BJ (cell line): ENCODE data around the gene PTPRCAP. TPM values are rescaled to one million over a fixed set of nuclear protein-coding genes. Genes with fewer than 3 reads are reported as not detected.

Experiments
- CTCF ChIA-PET: fragments of 350-600 bp; formaldehyde crosslinking; extraction: SDS; loops from one replicate; lab custom pipeline; 2021; ENCODE audit warnings: antibody characterized with exemption, inconsistent platforms; lab: Yijun Ruan, JAX
- POLR2A ChIA-PET: fragments of 300-600 bp; sonication (Branson Sonifier 250); formaldehyde crosslinking; extraction: SDS; loops from one replicate; lab custom pipeline; 2021; ENCODE audit warnings: antibody characterized with exemption; lab: Charles Lee
- DNase-seq: peaks from one replicate; pipeline ENCODE4 v3.0.0-alpha.2; 2011; ENCODE audit warnings: low read depth
- H3K27me3 ChIP-seq: 2 replicates; pipeline ENCODE4 v1.6.0; 2011; ENCODE audit warnings: low read length; ENCODE audit not compliant: control insufficient read depth, insufficient read depth
- H3K36me3 ChIP-seq: 2 replicates; pipeline ENCODE4 v1.5.1; 2011; ENCODE audit warnings: low read length; ENCODE audit not compliant: control insufficient read depth, insufficient read depth
- H3K4me3 ChIP-seq: 2 replicates; pipeline ENCODE4 v1.5.1; 2011; ENCODE audit warnings: low read depth, mild to moderate bottlenecking, control low read depth, low read length
- CTCF ChIP-seq: IDR thresholded peaks from 2 replicates; pipeline ENCODE4 v1.5.1; 2011; ENCODE audit warnings: low read depth, mild to moderate bottlenecking, control low read depth, inconsistent platforms, low read length, moderate library complexity; ENCODE audit not compliant: insufficient read depth
- polyA plus RNA-seq: library from polyadenylated mRNA; depleted of rRNA; stranded (reverse); fragments of >200 nt; gene quantifications from 2 replicates; pipeline ENCODE4 v1.2.3, GENCODE V29; 2011

Gene PTPRCAP
- polyA plus RNA-seq, 1 experiment = 0.43 TPM

- ChIA-PET CTCF (interaction anchor here (0.8 to 1.0 kb wide), 2 partner anchors 13 to 21 kb away, joined by 4 read pairs; partner anchors contain the start of gene RPS6KB2), POLR2A (no interaction called here)
Measured at GRCh38 chr11:67406969-67407687, 30.4 kb downstream of the PTPRCAP start.

GRCh38 chr11:67406420-67406968 is 31.0 kb downstream of the PTPRCAP start:
- POLR2A ChIA-PET = no interaction called here
- no peaks in the 10 kb centered on the region for H3K36me3 ChIP-seq
- CTCF ChIA-PET = no interaction called here
- no peak overlapping the region for H3K4me3 ChIP-seq
- no peak for DNase-seq
- no peak for TF ChIP-seq CTCF
- peaks cover 10% of the 10 kb centered on the region for H3K27me3 ChIP-seq

More at GRCh38 chr11:67406969-67407687, 30.4 kb downstream of the PTPRCAP start:
- H3K4me3 ChIP-seq = no peak overlapping the region
- no peaks in the 10 kb centered on the region for H3K36me3 ChIP-seq
- no peak for DNase-seq
- peaks cover 14% of the 10 kb centered on the region for H3K27me3 ChIP-seq
- TF ChIP-seq CTCF = no peak

- ChIA-PET CTCF (no interaction called here), POLR2A (interaction anchor here (0.6 kb wide), 1 partner anchor 352 kb away, joined by 12 read pairs; no protein-coding TSS in a partner anchor)
- Histone ChIP-seq H3K27me3 (peaks cover 8% of the 10 kb centered on the region), H3K36me3 (no peaks in the 10 kb centered on the region), H3K4me3 (no peak overlapping the region)
- TF ChIP-seq CTCF = no peak
- no peak for DNase-seq
Measured at GRCh38 chr11:67405688-67406339, 31.7 kb downstream of the PTPRCAP start.

- POLR2A ChIA-PET = interaction anchor here (0.6 kb wide), 1 partner anchor 351 kb away, joined by 12 read pairs; no protein-coding TSS in a partner anchor
- H3K36me3 ChIP-seq = 0 out of 2 replicates have a peak, but pooled peaks cover 2% of the 10 kb centered on the region
- CTCF ChIA-PET = no interaction called here
- peaks cover 7% of the 10 kb centered on the region for H3K27me3 ChIP-seq
- no peak overlapping the region for H3K4me3 ChIP-seq
- TF ChIP-seq CTCF = no peak
- no peak for DNase-seq
Measured at GRCh38 chr11:67405196-67405567, 32.3 kb downstream of the PTPRCAP start.
